ENCODE results near the gene DLG2.
A peak's percentile ranks its signal among the peaks of the same experiment; 100 is the strongest.
"Not testable (repeated sequence)": the region's sequence is repeated elsewhere in the genome, so short reads cannot be mapped to it uniquely, and the experiment has no call there.

The DLG2 gene

GRCh38 chr11:85184721-85185120, 442.4 kb downstream of the DLG2 start:
- no peak for DNase-seq

- DNase-seq = peak; percentile 82
Measured at GRCh38 chr11:85182441-85183387, 444.4 kb downstream of the DLG2 start.

- DNase-seq = no peak
Measured at GRCh38 chr11:85180528-85180927, 446.6 kb downstream of the DLG2 start.

GRCh38 chr11:85171648-85172257, 455.4 kb downstream of the DLG2 start:
- no peak for DNase-seq

- DNase-seq = no peak
Measured at GRCh38 chr11:85170184-85170583, 457.0 kb downstream of the DLG2 start.

- no peak for DNase-seq
Measured at GRCh38 chr11:85167471-85167870, 459.7 kb downstream of the DLG2 start.

- DNase-seq = no peak
Measured at GRCh38 chr11:85167038-85167437, 460.1 kb downstream of the DLG2 start.

GRCh38 chr11:85165819-85166218, 461.3 kb downstream of the DLG2 start:
- no peak for DNase-seq

- DNase-seq = no peak
Measured at GRCh38 chr11:85164743-85165142, 462.4 kb downstream of the DLG2 start.

- no peak for DNase-seq
Measured at GRCh38 chr11:85154294-85154693, 472.9 kb downstream of the DLG2 start.

GRCh38 chr11:85137597-85137996, 489.5 kb downstream of the DLG2 start:
- DNase-seq = peak; percentile 65

GRCh38 chr11:85133636-85134035, 493.5 kb downstream of the DLG2 start:
- DNase-seq = no peak

- DNase-seq = no peak
Measured at GRCh38 chr11:85132851-85133585, 494.1 kb downstream of the DLG2 start.

- DNase-seq = peak; percentile 21
Measured at GRCh38 chr11:85127349-85127748, 499.8 kb downstream of the DLG2 start.

GRCh38 chr11:85123752-85124231, 503.4 kb downstream of the DLG2 start:
- DNase-seq = no peak

GRCh38 chr11:85118151-85118550, 509.0 kb downstream of the DLG2 start:
- DNase-seq = no peak

- no peak for DNase-seq
Measured at GRCh38 chr11:85115798-85116197, 511.3 kb downstream of the DLG2 start.

GRCh38 chr11:85114786-85115185, 512.4 kb downstream of the DLG2 start:
- no peak for DNase-seq

GRCh38 chr11:85110246-85110645, 516.9 kb downstream of the DLG2 start:
- not testable (repeated sequence) for DNase-seq

- DNase-seq = no peak
Measured at GRCh38 chr11:85109141-85109540, 518.0 kb downstream of the DLG2 start.

- no peak for DNase-seq
Measured at GRCh38 chr11:85105868-85106267, 521.3 kb downstream of the DLG2 start.

GRCh38 chr11:85099522-85099921, 527.6 kb downstream of the DLG2 start:
- no peak for DNase-seq

- no peak for DNase-seq
Measured at GRCh38 chr11:85098996-85099395, 528.1 kb downstream of the DLG2 start.

Data from NCI-H774 (cell line).